T-helper 22 cell (primary cell): Measurements from ENCODE around the gene TNFRSF8.
"Not testable (repeated sequence)": the region's sequence is repeated elsewhere in the genome, so short reads cannot be mapped to it uniquely, and the experiment has no call there.

Experiments
- DNase-seq: peaks from one replicate; pipeline ENCODE4 v3.0.0-alpha.2; 2020; ENCODE audit warnings: low read depth

Gene TNFRSF8

DNA sequence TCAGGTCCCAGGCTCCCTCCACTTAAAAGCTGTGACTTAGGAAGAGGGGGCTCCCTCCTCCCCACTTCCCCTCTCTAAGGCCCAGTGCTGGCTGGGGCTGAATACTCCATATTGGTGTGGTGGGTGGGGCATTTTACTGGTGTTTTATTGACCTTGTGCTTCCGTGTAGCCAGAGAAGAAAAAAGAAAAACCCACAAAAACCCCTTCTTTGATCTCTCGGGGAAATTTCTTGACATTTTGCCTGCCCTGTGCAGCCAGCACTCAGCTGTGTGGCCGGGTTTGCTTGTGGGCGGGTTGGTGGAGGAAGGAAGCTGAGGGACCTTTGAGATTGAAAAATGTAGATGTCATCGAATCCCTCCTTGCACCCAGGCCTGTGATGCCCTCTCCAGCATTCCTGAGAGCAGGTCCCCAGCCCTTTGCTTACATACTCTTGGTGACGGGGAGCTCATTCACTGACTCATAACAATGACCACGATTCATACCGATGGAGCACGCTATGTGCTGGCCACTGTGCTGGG is 24.8 kb downstream of the TNFRSF8 start:
- DNase-seq: peak; percentile 32

DNA sequence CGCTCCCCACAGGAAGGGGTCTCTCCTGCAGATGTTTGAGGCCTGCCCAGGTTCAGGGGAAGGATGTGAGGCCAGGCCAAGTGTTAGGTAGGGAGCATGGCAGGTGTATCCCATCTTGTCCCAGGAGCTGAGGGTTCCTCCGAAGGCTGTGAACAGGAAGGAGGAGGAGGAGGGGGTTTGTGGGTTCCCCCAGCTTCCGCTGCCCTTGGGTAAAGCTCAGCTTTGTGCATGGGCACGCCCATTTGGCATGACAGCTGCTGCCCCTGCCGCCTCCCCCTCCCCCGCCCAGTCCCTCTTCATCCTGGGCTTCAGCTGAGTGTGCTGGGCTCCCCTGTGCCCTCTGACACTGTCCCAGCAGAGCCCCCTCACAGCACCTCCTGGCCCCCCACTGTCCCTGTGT is 25.5 kb downstream of the TNFRSF8 start:
- DNase-seq: no peak

DNA sequence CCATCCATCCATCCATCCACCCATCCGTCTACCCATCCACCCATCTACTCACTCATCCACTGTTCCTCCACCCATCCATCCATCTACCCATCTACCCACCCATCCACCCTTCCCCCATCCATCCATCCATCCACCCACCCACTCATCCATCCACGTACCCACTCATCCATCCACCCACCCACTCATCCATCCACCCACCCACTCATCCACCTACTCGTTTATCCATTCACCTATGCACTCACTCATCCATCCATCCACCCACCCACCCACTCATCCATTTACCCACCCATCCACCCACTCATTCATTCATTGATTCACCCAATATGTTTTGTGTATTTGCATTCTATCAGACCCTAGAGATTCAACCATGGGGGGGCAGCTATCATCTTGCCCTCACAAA is 27.2 kb downstream of the TNFRSF8 start:
- no peak for DNase-seq

DNA sequence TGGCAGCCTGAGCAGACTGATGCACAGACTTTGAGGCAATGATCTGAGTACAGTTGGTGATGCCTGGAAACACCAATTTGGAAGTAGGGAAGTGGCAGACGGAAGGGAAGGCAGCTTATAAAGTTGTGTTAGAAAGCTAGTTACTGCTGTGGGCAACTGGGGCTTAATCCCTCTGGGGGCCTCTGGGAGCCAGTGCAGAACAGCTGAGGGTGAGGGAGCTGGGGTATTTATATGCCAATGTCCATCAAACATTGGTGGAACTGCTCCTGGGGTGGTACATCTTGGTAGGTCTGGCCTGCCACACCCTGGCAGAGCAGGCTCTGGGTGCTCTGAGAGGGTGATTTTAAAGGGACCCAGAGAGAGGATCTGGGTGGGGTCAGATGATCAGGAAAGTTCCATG is 28.1 kb downstream of the TNFRSF8 start:
- DNase-seq: no peak

DNA sequence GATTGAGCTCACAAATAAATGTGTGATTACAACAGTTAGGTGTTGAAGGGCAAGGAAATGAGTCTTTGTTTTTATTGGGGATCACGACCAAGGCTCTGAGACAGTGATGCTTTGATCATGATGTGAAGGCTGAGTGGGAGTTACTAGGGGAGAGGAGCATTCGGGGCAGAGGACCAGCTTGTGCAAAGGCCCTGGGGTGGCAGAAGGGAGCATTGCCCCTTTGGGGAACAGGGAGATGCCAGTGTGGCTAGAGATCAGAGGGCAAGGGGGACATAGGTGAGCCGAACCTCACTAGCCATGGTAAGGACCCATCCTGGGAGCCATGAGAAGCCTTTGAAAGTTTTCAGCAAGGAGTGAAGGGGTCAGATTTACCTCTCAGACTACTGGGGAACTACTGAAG is 31.1 kb downstream of the TNFRSF8 start:
- DNase-seq: no peak

DNA sequence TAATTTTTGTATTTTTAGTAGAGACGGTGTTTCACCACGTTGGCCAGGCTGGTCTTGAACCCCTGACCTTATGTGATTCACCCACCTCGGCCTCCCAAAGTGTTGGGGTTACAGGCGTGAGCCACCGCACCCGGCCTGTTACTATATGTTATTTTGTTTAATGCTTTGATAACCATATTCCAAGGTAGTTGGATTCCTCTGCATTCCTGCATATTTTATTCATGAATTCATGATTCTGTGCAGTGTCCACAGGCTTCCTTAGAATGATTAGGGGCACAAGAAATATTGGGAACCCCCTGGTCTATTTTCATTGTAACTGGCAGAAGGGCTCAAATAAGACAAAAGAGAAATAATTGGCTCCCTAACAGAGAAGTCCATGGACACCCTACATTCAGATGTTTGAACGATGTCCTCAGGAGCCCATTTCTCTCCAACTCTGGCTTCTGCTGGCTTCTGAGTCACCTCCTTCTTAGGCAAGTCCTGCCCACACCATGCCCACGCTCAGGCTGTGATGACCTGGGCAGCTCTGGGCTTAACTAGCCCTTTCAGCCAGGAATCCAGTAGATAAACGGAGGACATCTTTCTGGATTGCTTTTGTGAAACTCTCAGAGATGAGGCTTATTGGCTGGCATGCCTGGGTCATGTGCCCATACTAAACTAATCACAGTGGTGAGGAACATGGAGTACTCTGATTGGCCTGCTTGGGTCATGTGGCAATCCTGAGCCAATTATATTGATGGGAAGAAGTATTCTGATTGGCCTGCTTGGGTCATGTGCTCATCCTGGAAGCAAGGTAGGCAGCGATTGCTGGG is 32.6 kb downstream of the TNFRSF8 start:
- DNase-seq: no peak

DNA sequence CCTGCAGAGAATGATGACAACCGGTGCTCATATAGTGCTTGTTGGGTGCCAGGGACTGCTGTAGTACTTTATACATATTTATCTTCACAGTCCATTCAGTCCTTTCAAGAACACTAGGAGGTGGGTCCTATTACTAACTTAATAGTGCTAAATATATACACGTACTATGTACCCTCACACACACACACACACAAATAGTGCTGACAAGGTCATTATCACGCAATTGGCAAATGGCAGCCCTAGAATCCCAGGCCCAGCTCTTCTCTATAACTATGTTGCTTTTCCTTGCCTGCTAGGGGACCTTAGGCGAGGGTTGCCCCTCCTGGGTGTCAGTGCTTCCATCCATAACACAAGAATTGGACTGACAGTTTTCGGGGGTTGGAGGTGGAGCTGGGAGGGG is 33.5 kb downstream of the TNFRSF8 start:
- DNase-seq: no peak

DNA sequence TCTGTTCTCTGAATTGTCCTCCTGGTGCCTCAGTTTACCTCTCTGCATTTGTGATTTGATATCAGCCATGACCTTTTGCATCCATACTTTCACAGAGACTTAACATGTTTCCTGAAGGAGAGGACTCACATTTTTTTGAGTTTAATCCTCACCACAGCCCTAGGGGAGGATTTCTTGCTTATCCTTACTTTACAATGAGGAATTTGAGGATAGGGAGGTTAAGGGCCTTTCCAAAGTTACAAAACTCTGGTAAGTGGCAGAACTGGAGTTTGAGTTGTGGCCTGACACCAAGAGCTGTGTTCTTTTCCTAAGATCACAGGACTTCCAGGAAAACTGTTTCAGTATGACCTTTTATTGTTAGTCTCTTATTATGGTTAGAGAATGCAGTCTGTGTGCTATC is 34.2 kb downstream of the TNFRSF8 start:
- DNase-seq: no peak

DNA sequence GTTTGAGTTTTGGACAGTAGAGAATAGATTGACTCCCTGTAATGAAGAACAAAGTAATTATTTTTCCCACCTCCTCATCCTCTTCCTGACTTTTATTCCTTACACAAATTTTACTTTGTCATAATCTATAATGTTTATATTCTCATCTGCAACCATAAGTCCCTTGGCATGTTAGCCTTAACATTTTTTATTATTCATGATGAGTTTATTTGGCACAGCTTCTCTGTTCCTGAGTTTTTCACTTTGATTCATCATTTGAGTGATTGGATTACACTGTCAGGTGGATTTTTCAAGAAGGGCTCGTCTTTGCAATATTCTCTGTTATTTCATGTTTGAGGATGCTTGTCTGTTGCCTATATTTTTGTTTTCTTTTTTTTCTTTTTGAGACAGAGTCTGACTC is 35.7 kb downstream of the TNFRSF8 start:
- DNase-seq: no peak

DNA sequence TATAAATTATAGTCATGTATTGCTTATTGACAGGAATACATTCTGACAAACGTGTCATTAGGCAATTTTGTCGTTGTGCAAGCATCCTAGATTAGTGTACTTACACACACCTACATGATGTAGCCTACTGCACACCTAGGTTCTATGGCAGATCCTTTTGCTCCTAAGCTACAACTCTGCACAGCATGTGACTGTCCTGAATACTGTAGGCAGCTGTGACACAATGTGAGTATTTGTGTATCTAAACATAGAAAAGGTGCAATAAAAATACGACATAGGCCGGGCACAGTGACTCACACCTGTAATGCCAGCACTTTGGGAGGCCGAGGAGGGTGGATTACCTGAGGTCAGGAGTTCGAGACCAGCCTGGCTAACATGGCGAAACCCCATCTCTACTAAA is 36.5 kb downstream of the TNFRSF8 start:
- no peak for DNase-seq

DNA sequence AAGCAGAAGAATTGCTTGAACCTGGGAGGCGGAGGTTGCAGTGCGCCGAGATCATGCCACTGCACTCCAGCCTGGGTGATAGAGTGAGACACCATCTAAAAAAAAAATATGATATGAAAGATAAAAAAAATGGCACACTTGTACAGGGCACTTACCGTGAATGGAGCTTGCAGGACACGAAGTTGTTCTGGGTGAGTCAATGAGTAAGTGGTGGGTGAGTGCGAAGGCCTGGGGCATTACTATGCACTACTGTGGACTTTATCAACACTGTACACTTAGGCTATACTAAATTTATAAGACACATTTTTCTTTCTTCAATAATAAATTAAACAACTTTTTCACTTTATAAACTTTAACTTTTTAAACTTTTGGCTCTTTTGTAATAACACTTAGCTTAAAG is 37.0 kb downstream of the TNFRSF8 start:
- DNase-seq: no peak

DNA sequence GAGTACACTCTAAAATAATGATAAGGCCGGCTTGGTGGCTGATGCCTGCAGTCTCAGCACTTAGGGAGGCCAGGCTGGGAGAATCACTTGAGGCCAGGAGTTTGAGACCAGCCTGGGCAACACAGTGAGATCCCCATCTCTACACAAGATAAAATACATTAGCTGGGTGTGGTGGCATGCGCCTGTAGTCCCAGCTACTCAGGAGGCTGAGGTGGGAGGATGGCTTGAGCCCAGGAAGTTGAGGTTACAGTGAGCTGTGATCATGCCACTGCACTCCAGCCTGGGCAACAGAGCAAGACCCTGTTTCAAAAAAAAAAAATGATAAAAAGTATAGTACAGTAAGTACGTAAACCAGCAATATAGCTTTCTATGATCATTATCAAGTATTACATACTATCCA is 38.0 kb downstream of the TNFRSF8 start:
- DNase-seq: not testable (repeated sequence)

DNA sequence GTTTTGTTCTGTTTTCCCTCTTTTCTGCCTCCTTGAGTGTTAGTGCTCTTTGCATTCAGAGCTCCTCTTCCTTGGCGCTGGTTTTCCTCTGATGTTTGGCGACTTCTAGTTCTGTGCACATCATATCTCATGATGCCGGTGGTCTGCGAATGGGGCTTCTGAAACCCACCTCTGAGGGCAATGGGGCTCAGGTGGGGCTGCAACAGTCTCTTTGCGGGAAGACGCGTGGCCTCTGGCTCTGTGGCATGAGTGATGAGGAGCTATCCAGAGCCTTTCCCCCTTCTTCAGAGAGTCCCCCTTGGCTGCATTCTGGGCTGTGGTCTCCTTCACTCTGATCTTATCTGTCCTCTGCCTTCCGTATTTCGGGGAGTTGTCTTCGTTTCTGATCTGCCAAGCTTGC is 39.0 kb downstream of the TNFRSF8 start:
- DNase-seq: no peak

DNA sequence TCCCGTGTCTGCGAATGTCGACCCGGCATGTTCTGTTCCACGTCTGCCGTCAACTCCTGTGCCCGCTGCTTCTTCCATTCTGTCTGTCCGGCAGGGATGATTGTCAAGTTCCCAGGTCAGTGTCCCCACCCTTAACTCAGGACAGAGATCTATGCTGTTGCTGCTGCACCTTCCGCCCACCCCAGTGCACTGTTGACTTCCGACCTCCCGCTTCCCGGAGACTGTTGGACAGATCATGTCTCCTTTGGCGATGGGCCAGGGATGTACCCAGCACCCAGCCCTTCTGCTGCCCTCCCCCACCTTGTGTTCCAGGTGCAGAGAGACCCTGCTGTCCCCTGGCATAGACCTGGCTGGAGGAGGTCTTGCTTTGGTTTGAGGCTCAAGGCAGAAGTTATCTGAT is 41.3 kb downstream of the TNFRSF8 start:
- no peak for DNase-seq

DNA sequence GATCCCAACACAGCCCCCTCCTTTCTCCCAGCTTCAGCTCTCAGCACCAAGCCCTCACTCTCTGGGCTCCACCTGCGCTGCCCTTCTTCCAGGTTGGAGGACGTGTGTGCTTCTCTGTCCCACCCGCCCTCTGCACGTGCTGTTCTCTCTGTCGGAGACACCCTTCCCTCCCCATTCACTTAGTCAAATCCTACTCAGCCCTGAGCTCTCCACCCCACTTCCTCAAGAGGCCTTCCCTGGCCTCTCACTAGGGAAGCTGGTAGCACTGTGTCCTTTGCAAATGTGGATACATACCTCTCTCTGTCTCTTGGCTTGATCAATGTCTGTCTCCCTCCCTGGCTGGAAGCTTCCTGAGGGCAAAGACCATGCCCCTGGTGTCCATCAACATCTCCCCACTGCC is 43.0 kb downstream of the TNFRSF8 start:
- no peak for DNase-seq

DNA sequence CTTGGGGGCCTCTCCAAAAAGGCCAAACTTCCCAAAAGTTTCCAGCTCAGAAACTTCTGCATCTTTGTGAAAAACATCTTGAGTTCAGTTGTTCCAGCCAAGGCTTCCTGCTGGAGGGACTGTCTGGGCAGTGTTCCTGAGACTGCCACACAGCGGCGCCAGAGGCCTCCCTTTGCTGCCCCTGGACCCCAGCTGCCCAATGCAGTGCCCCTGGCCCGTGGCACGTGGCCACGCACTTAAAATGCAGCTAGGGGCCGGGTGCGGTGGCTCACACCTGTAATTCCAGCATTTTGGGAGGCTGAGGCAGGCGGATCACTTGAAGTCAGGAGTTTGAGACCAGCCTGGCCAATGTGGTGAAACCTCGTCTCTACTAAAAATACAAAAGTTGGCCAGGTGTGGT is 43.8 kb downstream of the TNFRSF8 start:
- DNase-seq: not testable (repeated sequence)

DNA sequence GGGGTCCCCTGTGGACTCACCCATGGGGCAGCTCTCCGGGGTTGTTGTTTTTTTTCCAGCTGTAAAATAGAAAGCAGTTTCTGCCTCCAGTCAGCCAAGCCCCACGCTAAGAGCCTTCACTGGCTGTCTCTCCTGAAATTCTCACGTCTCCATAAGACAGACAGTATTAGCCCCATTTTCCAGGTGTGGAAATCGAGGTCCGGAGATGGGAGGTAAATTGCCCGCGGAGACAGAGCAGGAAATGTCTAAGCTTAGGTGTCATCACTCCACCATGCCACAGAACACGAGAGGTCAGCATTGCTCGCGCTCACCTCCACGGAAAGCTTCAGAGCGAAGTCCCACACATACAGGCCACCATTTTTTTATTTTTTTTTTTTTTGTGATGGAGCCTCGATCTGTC is 44.6 kb downstream of the TNFRSF8 start:
- DNase-seq: no peak

DNA sequence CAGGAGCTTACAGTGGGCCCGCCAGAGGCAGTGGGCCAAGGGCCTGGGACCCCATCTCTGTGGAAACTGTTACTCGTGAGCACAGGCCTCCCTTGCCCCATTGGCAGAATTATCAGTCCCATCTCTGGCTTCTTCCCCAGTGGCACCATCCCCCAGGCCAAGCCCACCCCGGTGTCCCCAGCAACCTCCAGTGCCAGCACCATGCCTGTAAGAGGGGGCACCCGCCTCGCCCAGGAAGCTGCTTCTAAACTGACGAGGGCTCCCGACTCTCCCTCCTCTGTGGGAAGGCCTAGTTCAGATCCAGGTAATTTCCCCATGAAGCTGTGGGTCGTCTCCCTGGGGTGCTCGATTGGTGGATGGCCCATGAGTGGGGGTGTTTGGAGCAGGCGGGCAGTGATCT is 46.8 kb downstream of the TNFRSF8 start:
- DNase-seq: no peak

DNA sequence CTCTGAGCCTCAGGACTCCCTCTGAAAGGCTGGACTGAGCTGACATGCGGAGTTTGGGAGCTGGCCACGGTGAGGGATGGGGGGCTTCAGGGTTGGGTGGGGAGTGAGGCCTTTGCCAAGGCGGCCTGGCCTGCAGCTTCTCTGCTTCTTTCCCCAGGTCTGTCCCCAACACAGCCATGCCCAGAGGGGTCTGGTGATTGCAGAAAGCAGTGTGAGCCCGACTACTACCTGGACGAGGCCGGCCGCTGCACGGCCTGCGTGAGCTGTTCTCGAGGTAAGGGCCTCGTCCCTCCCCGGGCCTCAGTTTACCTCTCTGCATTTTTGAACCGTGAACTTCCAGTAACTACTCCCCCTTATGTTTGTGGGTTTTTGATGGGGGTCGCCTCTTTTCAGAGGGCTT is 48.6 kb downstream of the TNFRSF8 start:
- no peak for DNase-seq

DNA sequence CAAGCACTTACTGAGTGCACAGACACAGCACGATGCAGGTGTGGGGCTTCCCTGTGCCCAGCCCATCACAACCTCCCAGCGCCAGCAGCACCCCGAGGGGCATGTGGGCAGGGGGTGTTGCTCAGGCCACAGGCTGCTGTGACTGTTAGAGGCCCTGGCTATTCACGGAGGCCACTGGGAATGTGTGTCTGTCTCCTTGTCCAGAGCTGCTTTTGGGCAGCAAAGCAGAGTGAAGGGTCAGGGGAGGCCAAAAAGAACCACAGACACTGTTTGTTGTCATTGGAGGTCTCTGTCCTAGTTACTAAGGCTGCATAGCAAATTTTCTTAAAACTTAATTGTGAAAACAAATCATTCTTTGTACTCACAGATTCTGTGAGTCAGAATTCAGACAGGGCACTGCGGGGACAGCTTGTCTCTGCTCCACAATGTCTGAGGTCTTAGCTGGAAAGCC is 49.6 kb downstream of the TNFRSF8 start:
- no peak for DNase-seq

DNA sequence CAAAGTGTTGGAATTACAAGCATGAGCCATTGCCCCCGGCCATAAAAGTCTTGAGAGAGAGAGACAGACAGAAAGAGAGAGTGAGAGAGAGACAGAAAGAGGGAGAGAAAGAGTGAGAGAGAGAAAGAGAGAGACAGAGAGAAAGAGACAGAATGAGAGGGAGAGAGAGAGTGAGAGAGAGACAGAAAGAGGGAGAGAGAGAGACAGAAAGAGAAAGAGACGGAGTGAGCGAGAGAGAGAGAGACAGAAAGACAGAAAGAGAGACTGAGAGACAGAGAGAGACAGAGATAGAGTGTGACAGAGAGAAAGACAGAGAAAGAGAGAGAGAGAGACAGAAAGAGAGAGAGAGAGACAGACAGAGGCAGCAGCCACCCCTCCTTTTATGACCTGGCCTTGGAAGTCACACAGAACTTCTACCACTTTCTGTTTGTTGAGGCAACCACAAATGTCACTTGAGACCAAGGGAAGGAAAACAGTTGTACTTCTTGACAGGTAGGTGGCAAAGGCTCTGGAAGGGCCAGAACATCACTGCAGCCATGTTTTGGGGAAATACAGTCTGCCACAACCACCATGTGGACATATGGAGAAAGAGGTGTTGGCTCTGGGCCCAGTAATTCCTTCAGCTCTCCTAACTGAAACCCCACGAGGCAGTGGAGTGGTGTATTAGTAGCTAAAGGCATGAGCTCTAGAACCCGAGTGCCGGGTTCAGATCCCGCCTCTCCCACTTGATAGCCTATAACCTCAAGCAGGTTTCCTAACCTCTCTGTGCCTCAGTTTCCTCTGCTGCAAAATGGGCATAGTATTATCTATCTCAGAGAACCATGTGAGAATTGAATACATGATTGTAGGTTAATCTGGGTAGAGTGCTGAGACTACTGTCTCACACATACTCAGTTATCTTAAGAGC is 50.6 kb downstream of the TNFRSF8 start:
- no peak for DNase-seq

DNA sequence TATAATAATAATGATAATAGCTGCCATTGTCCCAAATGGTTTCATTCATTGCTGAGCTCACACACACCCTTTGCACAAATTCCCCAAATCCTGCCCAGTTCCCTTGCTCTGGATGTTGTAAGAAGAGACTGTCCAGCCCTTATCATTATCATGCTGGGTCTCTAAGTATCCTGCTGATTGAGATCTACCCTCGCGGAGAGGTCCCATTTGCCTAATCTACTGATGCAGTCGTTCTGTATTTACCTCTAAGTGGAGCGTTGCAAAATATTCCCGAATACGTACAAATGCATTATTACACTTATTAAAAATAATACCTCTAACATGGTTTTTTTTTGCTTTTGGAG is 51.2 kb downstream of the TNFRSF8 start:
- no peak for DNase-seq

DNA sequence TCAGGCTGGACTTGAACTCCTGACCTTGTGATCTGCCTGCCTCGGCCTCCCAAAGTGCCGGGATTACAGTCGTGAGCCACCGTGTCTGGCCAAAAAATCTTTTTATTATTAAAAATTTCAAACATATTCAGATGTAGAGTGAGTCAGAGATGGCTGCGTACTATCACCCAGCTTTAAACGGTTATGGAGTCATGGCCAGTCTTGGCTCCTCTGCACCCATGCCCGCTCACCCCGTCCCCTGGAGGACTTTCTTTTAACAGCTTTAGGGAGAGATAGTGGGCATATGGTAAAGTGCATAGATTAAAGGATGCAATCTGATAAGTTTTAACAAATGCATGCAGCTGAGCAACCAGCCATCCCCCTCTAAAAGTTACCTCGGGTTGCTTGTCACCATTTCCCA is 51.8 kb downstream of the TNFRSF8 start:
- DNase-seq: no peak
